ENCODE measurements around the gene G3BP2.

Gene G3BP2

GRCh38 chr4:75623026-75623425 lies 50.2 kb downstream of the G3BP2 start:
- Histone ChIP-seq H3K4me2 (ENCODE audit: low read length) (no peak overlapping the region), H4K20me1 (ENCODE audit: insufficient read depth, low read length) (no peaks in the 10 kb centered on the region), H3K9me2 (ENCODE audit: low read depth, low read length) (no peaks in the 10 kb centered on the region), H3F3A (ENCODE audit: insufficient read depth, low read length) (no peaks in the 10 kb centered on the region), H3K27me3 (ENCODE audit: insufficient read depth, low read length) (no peaks in the 10 kb centered on the region), H3K4me1 (ENCODE audit: insufficient read depth, low read length, severe bottlenecking) (no peaks in the 10 kb centered on the region), H3K9ac (ENCODE audit: low read length) (no peak overlapping the region), H2AFZ (ENCODE audit: low read length) (no peak overlapping the region), H3K4me3 (ENCODE audit: low read depth, low read length, poor library complexity, severe bottlenecking) (no peak overlapping the region), H3K9me3 (ENCODE audit: low read length) (no peaks in the 10 kb centered on the region), H3K36me3 (ENCODE audit: insufficient read depth, low read length) (no peaks in the 10 kb centered on the region), H3K27ac (ENCODE audit: low read depth, low read length, poor library complexity, severe bottlenecking) (no peak overlapping the region), H3K79me2 (ENCODE audit: insufficient read depth, low read length) (no peaks in the 10 kb centered on the region)
- TF ChIP-seq CTCF (IDR thresholded peaks at IDR 0.05; ENCODE audit: low read length) (no peak), EZH2 (IDR thresholded peaks at IDR 0.05; ENCODE audit: borderline replicate concordance, low read length) (no peak)

GRCh38 chr4:75621715-75622114 lies 51.5 kb downstream of the G3BP2 start:
- no peaks in the 10 kb centered on the region for H3K9me2 ChIP-seq (ENCODE audit: low read depth, low read length)
- no peak overlapping the region for H3K4me2 ChIP-seq (ENCODE audit: low read length)
- TF ChIP-seq EZH2 (IDR thresholded peaks at IDR 0.05; ENCODE audit: borderline replicate concordance, low read length) (no peak), CTCF (IDR thresholded peaks at IDR 0.05; ENCODE audit: low read length) (no peak)
- no peak overlapping the region for H3K9ac ChIP-seq (ENCODE audit: low read length)
- H3K36me3 ChIP-seq (ENCODE audit: insufficient read depth, low read length): no peaks in the 10 kb centered on the region
- no peak overlapping the region for H3K4me3 ChIP-seq (ENCODE audit: low read depth, low read length, poor library complexity, severe bottlenecking)
- no peaks in the 10 kb centered on the region for H3K9me3 ChIP-seq (ENCODE audit: low read length)
- H3K27ac ChIP-seq (ENCODE audit: low read depth, low read length, poor library complexity, severe bottlenecking): no peak overlapping the region
- H4K20me1 ChIP-seq (ENCODE audit: insufficient read depth, low read length): no peaks in the 10 kb centered on the region
- H3K79me2 ChIP-seq (ENCODE audit: insufficient read depth, low read length): no peaks in the 10 kb centered on the region
- H3K4me1 ChIP-seq (ENCODE audit: insufficient read depth, low read length, severe bottlenecking): no peaks in the 10 kb centered on the region
- no peak overlapping the region for H2AFZ ChIP-seq (ENCODE audit: low read length)
- no peaks in the 10 kb centered on the region for H3F3A ChIP-seq (ENCODE audit: insufficient read depth, low read length)
- H3K27me3 ChIP-seq (ENCODE audit: insufficient read depth, low read length): no peaks in the 10 kb centered on the region

- Histone ChIP-seq H3K36me3 (ENCODE audit: insufficient read depth, low read length) (no peaks in the 10 kb centered on the region), H3K27ac (ENCODE audit: low read depth, low read length, poor library complexity, severe bottlenecking) (no peak overlapping the region), H3K9me2 (ENCODE audit: low read depth, low read length) (no peaks in the 10 kb centered on the region), H3K79me2 (ENCODE audit: insufficient read depth, low read length) (no peaks in the 10 kb centered on the region), H3K4me3 (ENCODE audit: low read depth, low read length, poor library complexity, severe bottlenecking) (no peak overlapping the region), H3K4me1 (ENCODE audit: insufficient read depth, low read length, severe bottlenecking) (no peaks in the 10 kb centered on the region), H3K4me2 (ENCODE audit: low read length) (no peak overlapping the region), H3K9ac (ENCODE audit: low read length) (no peak overlapping the region), H3K27me3 (ENCODE audit: insufficient read depth, low read length) (no peaks in the 10 kb centered on the region), H3K9me3 (ENCODE audit: low read length) (0 out of 2 replicates have a peak, but pooled peaks cover 3% of the 10 kb centered on the region), H2AFZ (ENCODE audit: low read length) (no peak overlapping the region), H3F3A (ENCODE audit: insufficient read depth, low read length) (no peaks in the 10 kb centered on the region), H4K20me1 (ENCODE audit: insufficient read depth, low read length) (no peaks in the 10 kb centered on the region)
- TF ChIP-seq CTCF (IDR thresholded peaks at IDR 0.05; ENCODE audit: low read length) (no peak), EZH2 (IDR thresholded peaks at IDR 0.05; ENCODE audit: borderline replicate concordance, low read length) (no peak)
Observed at GRCh38 chr4:75612306-75612705, 60.9 kb downstream of the G3BP2 start.
